ENCODE data around the gene INHBB. TPM values are rescaled to one million over a fixed set of nuclear protein-coding genes. Genes with fewer than 3 reads are reported as not detected.

INHBB gene
- polyA plus RNA-seq, 3 donors = 0.08 TPM; not detected in 2

DNA sequence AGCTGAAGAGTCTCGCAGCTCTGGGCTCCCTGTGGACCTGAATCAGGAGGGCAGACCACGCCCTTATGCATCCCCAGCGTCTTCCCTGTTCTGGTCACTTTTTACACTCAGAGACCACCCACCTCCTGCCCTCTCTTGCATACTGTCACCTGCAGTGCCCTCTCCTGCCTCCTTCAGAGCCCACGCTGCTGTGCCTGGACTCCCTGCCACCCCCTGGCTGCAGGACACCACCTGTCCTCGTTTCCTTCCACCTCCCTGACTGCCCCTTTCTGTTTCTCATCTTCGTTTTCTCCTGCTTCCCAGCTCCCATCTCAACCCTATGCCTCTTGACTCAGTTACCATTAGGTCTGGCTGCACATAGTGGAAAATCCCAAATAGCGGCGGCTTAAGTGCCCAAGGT is 9.2 kb upstream of the INHBB start:
- Mint-ChIP-seq H3K4me1 (peaks cover 30% of the 10 kb centered on the region), H3K4me3 (no peak overlapping the region), H3K36me3 (no peaks in the 10 kb centered on the region), H3K9me3 (peaks cover 0 to 3% (median 0%) of the 10 kb centered on the region in 7 donors), H3K27me3 (ENCODE audit: low read depth in 3 of 3) (peaks cover 6 to 13% (median 7%) of the 10 kb centered on the region in 3 donors), H3K27ac (peak overlapping the region in 1 of 7 donors; percentile 18)
- Histone ChIP-seq H3K27ac (ENCODE audit: low read depth in 1 of 2, low read length in 2 of 2) (no peak overlapping the region), H4K20me1 (ENCODE audit: insufficient read depth, low read length) (no peaks in the 10 kb centered on the region), H3K36me3 (replicated peaks in 1 of 2; ENCODE audit: control insufficient read depth in 1 of 2, insufficient read depth in 2 of 2, low read length in 2 of 2) (no peaks in the 10 kb centered on the region), H3K27me3 (ENCODE audit: control insufficient read depth in 2 of 2, insufficient read depth in 2 of 2, low read length in 2 of 2) (peaks cover 0 to 6% of the 10 kb centered on the region in 2 donors), H3K4me3 (replicated peaks in 1 of 3; ENCODE audit: low read depth in 2 of 3, low read length in 3 of 3) (no peak overlapping the region), H3K9me3 (replicated peaks in 1 of 2; ENCODE audit: control insufficient read depth in 1 of 2, insufficient read depth in 1 of 2, low read length in 2 of 2) (no peaks in the 10 kb centered on the region), H3K4me2 (replicated peaks; ENCODE audit: extremely low read depth, low read length, poor library complexity, severe bottlenecking) (no peak overlapping the region), H2AFZ (ENCODE audit: insufficient read depth, low read depth, low read length, poor library complexity, severe bottlenecking) (no peak overlapping the region), H3K79me2 (ENCODE audit: insufficient read depth, low read length) (no peaks in the 10 kb centered on the region), H3K9ac (ENCODE audit: insufficient read depth, low read length, poor library complexity, severe bottlenecking) (no peak overlapping the region), H3K4me1 (ENCODE audit: control insufficient read depth in 1 of 2, insufficient read depth in 2 of 2, low read length in 2 of 2) (peaks cover 27 to 28% of the 10 kb centered on the region in 2 donors)
- WGBS (ENCODE audit: insufficient coverage) = 91% methylated on average over 8 of the region's 8 CpGs
- intact Hi-C loops (cut with micrococcal nuclease) = no loop called here
- TF ChIP-seq, protein P1, sequence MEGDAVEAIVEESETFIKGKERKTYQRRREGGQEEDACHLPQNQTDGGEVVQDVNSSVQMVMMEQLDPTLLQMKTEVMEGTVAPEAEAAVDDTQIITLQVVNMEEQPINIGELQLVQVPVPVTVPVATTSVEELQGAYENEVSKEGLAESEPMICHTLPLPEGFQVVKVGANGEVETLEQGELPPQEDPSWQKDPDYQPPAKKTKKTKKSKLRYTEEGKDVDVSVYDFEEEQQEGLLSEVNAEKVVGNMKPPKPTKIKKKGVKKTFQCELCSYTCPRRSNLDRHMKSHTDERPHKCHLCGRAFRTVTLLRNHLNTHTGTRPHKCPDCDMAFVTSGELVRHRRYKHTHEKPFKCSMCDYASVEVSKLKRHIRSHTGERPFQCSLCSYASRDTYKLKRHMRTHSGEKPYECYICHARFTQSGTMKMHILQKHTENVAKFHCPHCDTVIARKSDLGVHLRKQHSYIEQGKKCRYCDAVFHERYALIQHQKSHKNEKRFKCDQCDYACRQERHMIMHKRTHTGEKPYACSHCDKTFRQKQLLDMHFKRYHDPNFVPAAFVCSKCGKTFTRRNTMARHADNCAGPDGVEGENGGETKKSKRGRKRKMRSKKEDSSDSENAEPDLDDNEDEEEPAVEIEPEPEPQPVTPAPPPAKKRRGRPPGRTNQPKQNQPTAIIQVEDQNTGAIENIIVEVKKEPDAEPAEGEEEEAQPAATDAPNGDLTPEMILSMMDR (IDR thresholded peaks at IDR 0.05) = no peak
- no peak for DNase-seq

DNA sequence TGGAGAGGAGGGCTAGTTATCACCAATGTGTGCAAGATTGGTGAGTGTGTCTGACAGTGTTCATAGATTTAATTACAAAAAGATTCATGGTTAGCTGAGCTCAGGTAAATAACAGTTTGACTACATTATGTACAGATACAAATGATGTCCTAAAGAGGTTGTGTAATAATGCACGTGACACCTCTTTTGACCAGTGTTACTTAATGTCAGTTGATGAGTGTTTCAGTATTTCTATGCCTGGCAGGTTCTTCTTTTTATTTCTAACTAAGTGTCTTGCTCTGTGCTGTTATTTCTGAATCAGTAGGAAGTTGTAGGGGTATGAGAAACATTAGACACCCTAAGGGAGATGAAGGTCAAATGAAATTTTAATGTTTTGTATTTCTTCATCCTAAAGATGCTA is 7.9 kb upstream of the INHBB start:
- peak overlapping the region in 1 of 2 donors; percentile 42 for H3K4me3 Mint-ChIP-seq
- peaks cover 0 to 9% of the 10 kb centered on the region in 2 donors for H3K9me3 ChIP-seq (replicated peaks in 1 of 2; ENCODE audit: control insufficient read depth in 1 of 2, insufficient read depth in 1 of 2, low read length in 2 of 2)
- H3K4me1 Mint-ChIP-seq = peaks cover 36% of the 10 kb centered on the region
- H3K4me2 ChIP-seq (replicated peaks; ENCODE audit: extremely low read depth, low read length, poor library complexity, severe bottlenecking) = no peak overlapping the region
- H3K4me3 ChIP-seq (replicated peaks in 1 of 3; ENCODE audit: low read depth in 2 of 3, low read length in 3 of 3) = no peak overlapping the region
- peaks cover 4 to 6% of the 10 kb centered on the region in 2 donors for H3K36me3 Mint-ChIP-seq
- no CpG with 5 or more reads among the region's 1 CpG for WGBS (ENCODE audit: insufficient coverage)
- H3K79me2 ChIP-seq (ENCODE audit: insufficient read depth, low read length) = no peaks in the 10 kb centered on the region
- peaks cover 33 to 36% of the 10 kb centered on the region in 2 donors for H3K4me1 ChIP-seq (ENCODE audit: control insufficient read depth in 1 of 2, insufficient read depth in 2 of 2, low read length in 2 of 2)
- peak overlapping the region in 6 of 7 donors; percentile 49 to 88 (median 78) for H3K27ac Mint-ChIP-seq
- no peaks in the 10 kb centered on the region for H4K20me1 ChIP-seq (ENCODE audit: insufficient read depth, low read length)
- peak overlapping the region in 1 of 2 donors; percentile 45 for H3K27ac ChIP-seq (ENCODE audit: low read depth in 1 of 2, low read length in 2 of 2)
- no peaks in the 10 kb centered on the region for H3K36me3 ChIP-seq (replicated peaks in 1 of 2; ENCODE audit: control insufficient read depth in 1 of 2, insufficient read depth in 2 of 2, low read length in 2 of 2)
- peaks cover 10 to 19% of the 10 kb centered on the region in 2 donors for H3K27me3 ChIP-seq (ENCODE audit: control insufficient read depth in 2 of 2, insufficient read depth in 2 of 2, low read length in 2 of 2)
- TF ChIP-seq, protein P1 (IDR thresholded peaks at IDR 0.05) = no peak
- intact Hi-C loops (cut with micrococcal nuclease) = no loop called here
- no peak overlapping the region for H2AFZ ChIP-seq (ENCODE audit: insufficient read depth, low read depth, low read length, poor library complexity, severe bottlenecking)
- DNase-seq = peak; percentile 78 to 94 (median 90)
- H3K9ac ChIP-seq (ENCODE audit: insufficient read depth, low read length, poor library complexity, severe bottlenecking) = no peak overlapping the region
- peaks cover 16 to 24% (median 16%) of the 10 kb centered on the region in 3 donors for H3K27me3 Mint-ChIP-seq (ENCODE audit: low read depth in 3 of 3)
- peaks cover 0 to 10% (median 2%) of the 10 kb centered on the region in 7 donors for H3K9me3 Mint-ChIP-seq

Data from CD14-positive monocyte (primary cell).